Suppressor macrophage treated with lipopolysaccharide for 1 hour (primary cell): ENCODE data around the gene ACSS1.

Experiments used
- DNase-seq, 3 donors: peaks; one replicate each; pipeline ENCODE4 v3.0.0-alpha.2; 2020 to 2022

Gene ACSS1

GRCh38 chr20:25030649-25031207 is 27.2 kb downstream of the ACSS1 start:
- no peak for DNase-seq

DNA sequence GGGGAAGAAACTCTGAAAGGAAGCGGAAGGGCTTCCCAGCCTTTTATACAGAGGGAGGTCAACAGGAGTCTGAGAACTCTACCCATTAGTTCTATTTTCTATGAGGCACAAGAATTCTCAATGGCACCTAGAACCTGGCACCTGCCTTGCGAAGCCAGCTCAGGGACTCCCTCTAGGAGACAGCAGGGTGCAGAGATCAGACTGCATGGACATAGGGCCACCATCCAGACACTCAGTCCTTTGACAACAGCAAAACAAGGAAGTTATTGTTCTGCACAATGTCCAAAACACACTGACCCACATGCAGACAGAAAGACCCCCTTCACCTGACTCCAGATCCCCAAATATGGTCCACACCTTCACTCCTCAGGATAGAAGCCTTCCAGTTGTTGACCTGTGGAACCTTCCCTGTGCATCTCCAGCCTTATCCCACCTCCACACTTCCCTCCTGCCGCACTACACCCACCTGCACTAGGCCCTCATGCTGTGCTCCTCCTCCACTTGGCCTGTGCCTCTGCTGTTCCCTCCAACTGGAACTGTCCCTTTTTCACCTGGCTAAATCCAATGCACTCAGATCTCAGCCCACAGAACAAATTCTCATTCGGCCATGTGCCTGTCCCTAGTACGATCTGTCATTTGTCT is 27.8 kb downstream of the ACSS1 start:
- no peak for DNase-seq

DNA sequence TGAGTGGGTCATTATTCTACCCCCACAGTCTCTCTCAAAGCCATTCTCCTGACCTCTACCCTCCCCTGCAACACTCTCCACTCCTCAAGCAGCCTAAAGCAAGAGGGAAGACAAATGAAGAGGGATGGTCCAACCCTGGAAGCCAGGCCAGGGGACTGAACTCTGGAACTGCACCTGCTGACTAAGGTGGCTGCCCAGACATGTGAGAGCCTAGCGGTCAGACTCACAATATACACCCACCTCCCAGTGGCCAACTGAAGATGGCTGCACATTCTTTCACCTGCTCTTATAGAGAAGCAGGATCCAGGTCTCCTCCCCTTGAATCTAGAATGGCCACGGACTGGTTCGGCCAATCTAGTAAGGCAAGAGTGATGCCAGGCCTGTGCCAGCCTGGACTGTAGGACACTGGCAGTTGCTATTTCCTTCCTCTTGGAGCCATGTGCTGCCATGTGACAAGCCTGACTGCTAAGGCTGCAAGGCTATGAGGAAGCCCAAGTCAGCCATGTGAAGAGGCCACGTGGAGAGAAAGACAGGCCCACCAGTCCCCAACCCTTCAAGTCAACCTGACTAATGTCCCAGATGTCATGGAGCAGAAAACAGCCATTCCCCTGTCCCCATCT is 31.8 kb downstream of the ACSS1 start:
- DNase-seq, result peak in 2 of 3 donors; percentile 20 to 23

DNA sequence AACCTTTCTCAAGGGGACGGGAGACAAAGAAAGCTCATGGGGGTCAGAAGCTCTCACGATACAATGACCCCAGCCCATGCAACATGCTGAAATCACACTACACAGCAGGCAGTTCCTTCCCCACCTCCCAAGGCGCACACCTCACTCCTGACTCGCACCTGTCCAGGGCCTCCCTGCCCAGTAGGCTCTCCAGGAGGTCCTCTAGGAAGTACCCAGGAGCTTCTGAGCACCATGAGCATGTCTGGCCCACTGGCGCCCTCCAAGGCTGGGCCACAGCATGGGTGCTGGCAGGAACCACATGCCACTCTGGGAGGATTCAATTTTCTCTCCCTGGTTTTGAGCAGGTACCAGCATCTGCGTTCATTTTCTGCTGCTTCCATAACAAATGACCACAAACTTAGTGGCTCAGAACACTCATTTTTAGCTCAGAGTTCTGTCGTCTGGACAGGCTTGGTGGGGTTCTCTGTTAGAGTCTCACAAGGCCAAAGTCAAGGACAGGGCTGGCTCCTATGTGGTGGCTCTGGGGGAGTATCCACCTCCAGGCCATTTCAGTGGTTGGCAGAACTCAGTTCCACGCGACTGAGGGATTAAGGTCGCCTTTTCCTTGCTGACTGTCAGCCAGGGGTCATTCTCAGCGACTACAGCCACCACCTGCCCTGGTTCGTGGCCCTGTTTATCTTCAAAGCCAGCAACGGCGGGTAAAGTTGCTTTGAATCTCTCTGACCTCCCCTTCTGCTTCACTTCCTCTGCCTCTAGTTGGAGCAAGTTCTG is 32.7 kb downstream of the ACSS1 start:
- no peak for DNase-seq

GRCh38 chr20:25024171-25024570 is 33.8 kb downstream of the ACSS1 start:
- no peak for DNase-seq

GRCh38 chr20:25023356-25023755 is 34.6 kb downstream of the ACSS1 start:
- no peak for DNase-seq

DNA sequence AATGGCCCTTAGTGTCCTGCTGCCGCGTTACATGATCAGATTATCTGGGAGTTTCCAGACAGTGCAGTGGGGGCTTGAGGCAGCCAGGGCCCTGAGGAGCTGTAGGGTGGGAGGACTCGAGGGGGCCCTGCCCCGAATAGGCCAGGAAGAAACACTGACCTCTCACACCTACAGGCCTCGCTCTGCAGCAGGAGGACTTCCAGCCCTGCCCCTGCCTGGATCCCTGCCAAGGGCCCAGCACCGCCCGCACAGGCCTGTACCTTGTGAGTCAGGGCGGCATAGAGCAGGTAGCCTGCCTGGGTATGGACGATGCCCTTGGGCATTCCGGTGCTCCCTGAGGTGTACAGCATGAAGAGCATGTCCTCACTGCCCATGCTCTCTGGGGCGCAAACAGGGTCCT is 35.3 kb downstream of the ACSS1 start:
- no peak for DNase-seq

- no peak for DNase-seq
These were observed 36.6 kb downstream of the ACSS1 start for GRCh38 chr20:25021336-25021735.

GRCh38 chr20:25020901-25021301 is 37.0 kb downstream of the ACSS1 start:
- DNase-seq, result no peak

DNA sequence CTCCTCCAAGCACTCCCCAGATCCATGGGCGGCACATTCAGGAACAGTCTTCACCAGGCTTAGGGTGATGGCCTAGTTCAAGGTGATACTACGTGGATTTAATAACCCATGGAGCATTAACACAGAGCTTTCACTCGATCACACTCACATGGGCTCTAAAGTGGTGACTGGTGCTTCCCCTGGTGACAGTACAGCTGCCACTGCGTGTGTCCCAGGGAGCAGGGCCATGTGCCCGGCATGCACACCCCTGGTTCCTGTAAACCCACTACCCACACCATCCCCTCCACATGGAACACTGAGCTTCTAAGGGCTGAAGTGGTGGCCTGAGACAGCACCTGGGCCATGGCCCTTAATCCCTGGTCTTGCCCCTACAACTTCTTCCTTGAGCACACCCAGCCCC is 37.6 kb downstream of the ACSS1 start:
- no peak for DNase-seq

- no peak for DNase-seq
These were observed 38.4 kb downstream of the ACSS1 start for GRCh38 chr20:25019381-25020155.

- DNase-seq, result no peak
These were observed 39.1 kb downstream of the ACSS1 start for GRCh38 chr20:25018841-25019240.

DNA sequence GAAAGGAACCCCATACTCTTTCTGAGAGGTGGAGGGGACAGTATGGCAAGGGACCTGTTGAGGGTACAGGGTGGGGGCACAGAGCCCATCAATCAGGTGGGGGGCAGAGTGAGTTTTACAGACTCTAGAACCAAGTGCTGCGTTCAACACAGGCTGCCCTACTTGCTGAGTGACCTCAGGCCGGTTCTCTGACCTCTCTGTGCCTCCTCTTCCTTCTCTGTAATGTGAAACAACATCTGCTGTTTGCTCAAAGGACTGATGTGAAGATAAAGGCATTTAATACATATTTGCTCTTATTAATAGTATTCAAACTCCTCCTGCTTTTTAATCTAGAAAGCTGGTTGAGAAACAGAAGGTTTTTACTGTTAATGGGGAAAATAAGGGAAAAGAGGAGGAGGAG is 39.5 kb downstream of the ACSS1 start:
- DNase-seq, result no peak

GRCh38 chr20:25017257-25017803 is 40.6 kb downstream of the ACSS1 start:
- DNase-seq, result no peak

DNA sequence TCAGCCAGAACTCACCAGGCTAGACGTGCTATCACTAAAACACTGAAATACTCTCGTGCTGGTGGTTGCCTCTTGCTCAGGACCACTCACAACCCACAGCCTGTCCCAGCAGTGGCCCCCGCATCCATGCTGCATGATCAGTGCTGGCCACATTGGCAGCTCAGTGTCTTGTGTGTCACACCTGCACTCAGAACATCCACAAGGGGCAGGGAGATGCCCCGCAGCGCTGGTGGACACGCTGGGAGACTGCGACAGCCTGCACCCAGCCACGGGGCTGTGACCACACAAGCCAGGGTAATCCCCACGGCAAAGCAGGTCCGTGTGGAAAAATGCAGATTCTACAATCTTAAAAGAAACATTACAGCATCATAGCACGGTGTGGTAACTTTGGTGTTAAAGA is 41.5 kb downstream of the ACSS1 start:
- DNase-seq, result no peak

GRCh38 chr20:25015986-25016385 is 42.0 kb downstream of the ACSS1 start:
- DNase-seq, result no peak

- DNase-seq, result no peak
These were observed 43.1 kb downstream of the ACSS1 start for GRCh38 chr20:25014816-25015215.

- DNase-seq, result no peak
These were observed 44.2 kb downstream of the ACSS1 start for GRCh38 chr20:25013478-25014380.

GRCh38 chr20:25012616-25013189 is 45.2 kb downstream of the ACSS1 start:
- no peak for DNase-seq

DNA sequence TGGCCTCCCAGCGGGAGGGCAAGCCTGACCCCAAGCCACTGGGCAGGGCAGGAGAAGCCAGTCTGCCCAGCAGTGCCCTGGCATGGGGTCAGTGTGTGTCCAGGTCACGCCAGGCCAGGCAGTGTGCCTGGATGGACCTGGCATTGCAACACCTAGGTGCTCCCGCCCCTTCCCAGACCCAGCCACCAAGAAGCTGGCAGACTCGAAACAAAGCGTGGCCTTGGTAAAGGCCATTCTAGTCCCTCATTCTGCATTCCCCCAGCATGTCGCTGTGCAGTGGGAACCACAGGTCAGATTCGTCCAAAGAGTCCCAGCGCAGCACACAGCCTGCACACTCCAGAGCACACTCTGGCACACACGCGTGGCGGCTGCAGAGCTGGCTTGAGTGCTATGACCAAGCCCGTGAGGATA is 46.1 kb downstream of the ACSS1 start:
- DNase-seq, result no peak

DNA sequence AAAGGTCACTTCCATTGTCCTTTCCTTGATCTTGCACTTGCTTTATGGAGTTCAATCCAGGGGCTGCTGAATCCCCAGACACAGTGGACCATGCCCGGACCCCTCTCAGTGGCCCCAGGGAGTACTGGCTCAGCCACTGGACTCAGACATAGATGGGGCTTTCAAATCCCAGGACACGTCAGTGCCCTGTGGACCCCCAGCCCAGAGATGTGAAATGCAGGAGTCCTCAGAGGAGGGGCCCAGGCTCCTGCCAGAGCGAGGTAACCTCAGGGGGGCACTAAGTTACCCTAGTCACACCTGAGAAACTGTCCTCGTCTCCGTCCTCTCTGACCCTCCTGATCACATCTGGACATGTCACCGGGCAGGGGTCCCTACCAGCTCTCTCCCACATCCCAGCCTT is 46.7 kb downstream of the ACSS1 start:
- no peak for DNase-seq
